ENCODE measurements around the gene SEC22B. TPM values are rescaled to one million over a fixed set of nuclear protein-coding genes. Genes with fewer than 3 reads are reported as not detected.

The SEC22B gene
- total RNA-seq, 1 experiment from 2014 or later: 39.8 TPM

Small RNAs within 50 kb of the gene (small RNA-seq; reads per million reads assigned to genes)
- 0 reads per million in 2 experiments for gene RNU6-465P

Other genes starting within 250 kb of the SEC22B start
- 41.9 and 45.8 TPM in 2 replicates for gene NOTCH2, start 106.9 kb downstream of the SEC22B start, total RNA-seq (2014; rRNA removed; shearing (Covaris generic))
- gene NBPF8, start 238.5 kb upstream of the SEC22B start, total RNA-seq (2014; rRNA removed; shearing (Covaris generic)): 7.4 and 9.3 TPM in 2 replicates